Suprapubic skin (tissue), 4 donors: ENCODE results near the gene DYNLT2.

ENCODE experiments used
- CTCF ChIP-seq, 2 donors: fragments of 200-600 bp in 1 of 2; fragments of 450-650 bp in 1 of 2; sonication (generic) in 1 of 2; IDR thresholded peaks; one replicate each; pipeline ENCODE4 v1.5.1; 2016 to 2019; ENCODE audit warnings: antibody characterized with exemption in 2 of 2, mild to moderate bottlenecking in 1 of 2, moderate library complexity in 1 of 2
- EP300 ChIP-seq: sonication (generic); formaldehyde crosslinking; IDR thresholded peaks from one replicate; pipeline ENCODE4 v1.6.1; 2017; ENCODE audit warnings: antibody characterized with exemption
- POLR2A ChIP-seq, 2 donors: fragments of 450-650 bp; IDR thresholded peaks; one replicate each; pipeline ENCODE4 v1.6.1; 2017; ENCODE audit warnings: antibody characterized with exemption in 2 of 2, mild to moderate bottlenecking in 2 of 2, moderate library complexity in 2 of 2
- POLR2AphosphoS5 ChIP-seq, 3 donors: sonication (generic); formaldehyde crosslinking; IDR thresholded peaks; one replicate each; pipeline ENCODE4 v1.6.1; 2017; ENCODE audit warnings: antibody characterized with exemption in 3 of 3

- TF ChIP-seq CTCF (IDR thresholded peaks at IDR 0.05) (no peak), POLR2A (IDR thresholded peaks at IDR 0.05) (no peak), POLR2AphosphoS5 (IDR thresholded peaks at IDR 0.05) (no peak), EP300 (no peak)
These were observed 21.4 kb downstream of the DYNLT2 start for GRCh38 chr6:169729961-169730360.
